ENCODE data around the gene SSRP1. TPM values are rescaled to one million over a fixed set of nuclear protein-coding genes. Genes with fewer than 3 reads are reported as not detected.
"Not testable (repeated sequence)": the region's sequence is repeated elsewhere in the genome, so short reads cannot be mapped to it uniquely, and the experiment has no call there.

Gene SSRP1
- total RNA-seq, 1 donor from 2014 or later = 131 TPM

GRCh38 chr11:57342702-57343101, 7.0 kb upstream of the SSRP1 start:
- H3K27ac Mint-ChIP-seq = no peak overlapping the region
- H3K27me3 Mint-ChIP-seq = peaks cover 11% of the 10 kb centered on the region
- H3K4me3 Mint-ChIP-seq (ENCODE audit: low read depth) = no peak overlapping the region
- TF ChIP-seq CTCF (IDR thresholded peaks at IDR 0.05; ENCODE audit: unreplicated experiment) = no peak
- H3K9me3 Mint-ChIP-seq (ENCODE audit: low read depth) = no peaks in the 10 kb centered on the region
- no peak for DNase-seq (ENCODE audit: low spot score, unreplicated experiment)
- no peaks in the 10 kb centered on the region for H3K36me3 Mint-ChIP-seq (ENCODE audit: insufficient read depth)
- peaks cover 15% of the 10 kb centered on the region for H3K4me1 Mint-ChIP-seq (ENCODE audit: low read depth)

GRCh38 chr11:57341250-57341808, 5.6 kb upstream of the SSRP1 start:
- peaks cover 11% of the 10 kb centered on the region for H3K27me3 Mint-ChIP-seq
- no peaks in the 10 kb centered on the region for H3K36me3 Mint-ChIP-seq (ENCODE audit: insufficient read depth)
- H3K9me3 Mint-ChIP-seq (ENCODE audit: low read depth) = no peaks in the 10 kb centered on the region
- H3K27ac Mint-ChIP-seq = no peak overlapping the region
- no peak for DNase-seq (ENCODE audit: low spot score, unreplicated experiment)
- H3K4me3 Mint-ChIP-seq (ENCODE audit: low read depth) = no peak overlapping the region
- TF ChIP-seq CTCF (IDR thresholded peaks at IDR 0.05; ENCODE audit: unreplicated experiment) = no peak
- peaks cover 15% of the 10 kb centered on the region for H3K4me1 Mint-ChIP-seq (ENCODE audit: low read depth)

GRCh38 chr11:57340039-57340615, 4.4 kb upstream of the SSRP1 start:
- peaks cover 14% of the 10 kb centered on the region for H3K4me1 Mint-ChIP-seq (ENCODE audit: low read depth)
- peaks cover 11% of the 10 kb centered on the region for H3K27me3 Mint-ChIP-seq
- H3K9me3 Mint-ChIP-seq (ENCODE audit: low read depth) = no peaks in the 10 kb centered on the region
- H3K27ac Mint-ChIP-seq = no peak overlapping the region
- TF ChIP-seq CTCF (IDR thresholded peaks at IDR 0.05; ENCODE audit: unreplicated experiment) = peak; percentile 34
- H3K4me3 Mint-ChIP-seq (ENCODE audit: low read depth) = no peak overlapping the region
- no peak for DNase-seq (ENCODE audit: low spot score, unreplicated experiment)
- H3K36me3 Mint-ChIP-seq (ENCODE audit: insufficient read depth) = no peaks in the 10 kb centered on the region

GRCh38 chr11:57339328-57339727, 3.6 kb upstream of the SSRP1 start:
- no peak overlapping the region for H3K4me3 Mint-ChIP-seq (ENCODE audit: low read depth)
- H3K4me1 Mint-ChIP-seq (ENCODE audit: low read depth) = peaks cover 20% of the 10 kb centered on the region
- DNase-seq (ENCODE audit: low spot score, unreplicated experiment) = no peak
- TF ChIP-seq CTCF (IDR thresholded peaks at IDR 0.05; ENCODE audit: unreplicated experiment) = no peak
- H3K27me3 Mint-ChIP-seq = peaks cover 11% of the 10 kb centered on the region
- peak overlapping the region; percentile 6 for H3K27ac Mint-ChIP-seq
- no peaks in the 10 kb centered on the region for H3K9me3 Mint-ChIP-seq (ENCODE audit: low read depth)
- H3K36me3 Mint-ChIP-seq (ENCODE audit: insufficient read depth) = no peaks in the 10 kb centered on the region

GRCh38 chr11:57338142-57338541, 2.5 kb upstream of the SSRP1 start, which contains the start of gene P2RX3:
Gene P2RX3, plus strand, starts transcription at chr11:57338352. Its CDS starts 199 bp downstream, at chr11:57338551.
- Mint-ChIP-seq H3K27me3 (peaks cover 11% of the 10 kb centered on the region), H3K4me1 (ENCODE audit: low read depth) (peaks cover 23% of the 10 kb centered on the region), H3K27ac (peak within 1 kb of the TSS; percentile 26), H3K9me3 (ENCODE audit: low read depth) (no peaks in the 10 kb centered on the region), H3K36me3 (ENCODE audit: insufficient read depth) (peaks cover 2% of the 10 kb centered on the region), H3K4me3 (ENCODE audit: low read depth) (no peak within 1 kb of the TSS)
- no peak for DNase-seq (ENCODE audit: low spot score, unreplicated experiment)
- no peak for TF ChIP-seq CTCF (IDR thresholded peaks at IDR 0.05; ENCODE audit: unreplicated experiment)

GRCh38 chr11:57336856-57337255, 1.2 kb upstream of the SSRP1 start:
- H3K36me3 Mint-ChIP-seq (ENCODE audit: insufficient read depth); H3K9me3 Mint-ChIP-seq (ENCODE audit: low read depth); H3K4me3 Mint-ChIP-seq (ENCODE audit: low read depth); DNase-seq (ENCODE audit: low spot score, unreplicated experiment); H3K27ac Mint-ChIP-seq: not testable (repeated sequence)
- Mint-ChIP-seq H3K27me3 (peaks cover 11% of the 10 kb centered on the region), H3K4me1 (ENCODE audit: low read depth) (peaks cover 23% of the 10 kb centered on the region)
